Endodermal cell (in vitro differentiated cells): Measurements from ENCODE around the gene EPHB1. TPM values are rescaled to one million over a fixed set of nuclear protein-coding genes. Genes with fewer than 3 reads are reported as not detected.
A peak's percentile ranks its signal among the peaks of the same experiment; 100 is the strongest.

Experiments
- DNase-seq: peaks from one replicate; pipeline ENCODE4 v3.0.0-alpha.2; 2017
- H3K27ac ChIP-seq: 2 replicates; pipeline ENCODE4 v1.5.1; 2013; ENCODE audit warnings: mild to moderate bottlenecking, low read depth, low read length, moderate library complexity
- H3K27me3 ChIP-seq: 2 replicates; pipeline ENCODE4 v1.6.1; 2013; ENCODE audit warnings: mild to moderate bottlenecking, low read length, moderate library complexity; ENCODE audit not compliant: insufficient read depth, control insufficient read depth, poor library complexity, severe bottlenecking
- H3K36me3 ChIP-seq: 2 replicates; pipeline ENCODE4 v1.7.0; 2013; ENCODE audit warnings: mild to moderate bottlenecking, low read length, moderate library complexity; ENCODE audit not compliant: control insufficient read depth, insufficient read depth
- H3K4me1 ChIP-seq: one replicate; pipeline ENCODE4 v1.7.0; 2013; ENCODE audit warnings: low read length; ENCODE audit not compliant: control insufficient read depth, insufficient read depth
- H3K4me3 ChIP-seq: 2 replicates; pipeline ENCODE4 v1.5.1; 2013; ENCODE audit warnings: mild to moderate bottlenecking, low read length, moderate library complexity
- H3K9ac ChIP-seq: 2 replicates; pipeline ENCODE4 v1.6.1; 2013; ENCODE audit warnings: mild to moderate bottlenecking, low read length, moderate library complexity; ENCODE audit not compliant: poor library complexity, severe bottlenecking; ENCODE audit errors: extremely low read depth
- H3K9me3 ChIP-seq: 2 replicates; pipeline ENCODE4 v1.6.1; 2013; ENCODE audit warnings: mild to moderate bottlenecking, low read length, moderate library complexity; ENCODE audit not compliant: control insufficient read depth
- H3K27ac Mint-ChIP-seq: 2 replicates; pipeline ENCODE4 v1.8.0; 2020; ENCODE audit warnings: mixed read lengths
- H3K27me3 Mint-ChIP-seq: 2 replicates; pipeline ENCODE4 v1.8.0; 2021; ENCODE audit warnings: mild to moderate bottlenecking, mixed read lengths; ENCODE audit not compliant: insufficient read depth
- H3K36me3 Mint-ChIP-seq: 2 replicates; pipeline ENCODE4 v1.8.0; 2020; ENCODE audit warnings: low read depth, mixed read lengths
- H3K4me1 Mint-ChIP-seq: 2 replicates; pipeline ENCODE4 v1.8.0; 2020; ENCODE audit warnings: mixed read lengths
- H3K4me3 Mint-ChIP-seq: 2 replicates; pipeline ENCODE4 v1.8.0; 2020; ENCODE audit warnings: mild to moderate bottlenecking, moderate library complexity, mixed read lengths
- H3K9me3 Mint-ChIP-seq: 2 replicates; pipeline ENCODE4 v1.8.0; 2020; ENCODE audit warnings: mild to moderate bottlenecking, mixed read lengths
- CTCF ChIP-seq: fragments of 200-600 bp; sonication (generic); conservative IDR thresholded peaks from 2 replicates; pipeline ENCODE4 v1.5.0; 2021; ENCODE audit warnings: antibody characterized with exemption, mild to moderate bottlenecking
- WGBS, 2 experiments: methylation state at CpG; one replicate each; pipeline versions ENCODE4 v1.1.5 to v1.1.7; 2013; ENCODE audit warnings: missing lambda C conversion rate in 2 of 2, mixed read lengths in 1 of 2; ENCODE audit not compliant: insufficient coverage in 1 of 2, insufficient read length in 1 of 2; 5-methylcytosine and 5-hydroxymethylcytosine counted together
- total RNA-seq, 2 donors: library from RNA; stranded (reverse); fragmentation: NEBNext Ultra II Directional in 1 of 2; extraction: Animal tissue kit (Norgen Biotek cat#: 25700) in 1 of 2; gene quantifications; 2 replicates in 1 of 2; 3 replicates in 1 of 2; pipeline ENCODE4 v1.2.1, GENCODE V29; 2021

The EPHB1 gene
- total RNA-seq, 2 donors from 2014 or later: 2.9 to 3.6 TPM

GRCh38 chr3:134959516-134959915 is 164.5 kb downstream of the EPHB1 start:
- TF ChIP-seq CTCF: no peak
- Histone ChIP-seq H3K4me3 (no peak overlapping the region), H3K36me3 (no peaks in the 10 kb centered on the region), H3K9me3 (no peaks in the 10 kb centered on the region), H3K9ac (no peak overlapping the region), H3K27me3 (peaks cover 3% of the 10 kb centered on the region), H3K27ac (no peak overlapping the region), H3K4me1 (no peaks in the 10 kb centered on the region)
- H3K36me3 Mint-ChIP-seq: no peaks in the 10 kb centered on the region
- peaks cover 17% of the 10 kb centered on the region for H3K27me3 Mint-ChIP-seq
- DNase-seq: peak; percentile 46
- H3K27ac Mint-ChIP-seq: no peak overlapping the region
- H3K4me1 Mint-ChIP-seq: peaks cover 11% of the 10 kb centered on the region
- no peaks in the 10 kb centered on the region for H3K9me3 Mint-ChIP-seq
- H3K4me3 Mint-ChIP-seq: no peak overlapping the region

DNA sequence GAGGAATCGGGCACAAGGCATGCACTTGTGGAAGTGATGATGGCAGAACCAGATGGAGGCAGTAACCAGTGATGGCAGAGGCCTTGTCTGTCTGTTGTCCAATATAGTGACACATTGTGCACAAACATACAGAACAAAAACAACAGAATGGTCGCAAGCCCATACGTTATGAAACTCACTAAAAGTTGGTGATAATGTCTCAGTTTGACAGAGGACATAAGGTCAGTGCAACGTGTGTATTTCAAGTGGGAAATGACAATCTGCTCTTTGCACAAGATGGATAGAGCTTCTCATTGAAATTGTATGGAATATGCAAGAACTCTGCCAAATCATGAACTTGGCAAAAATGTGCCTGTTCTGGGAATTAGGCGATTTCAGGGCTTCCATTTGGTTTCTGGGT is 169.2 kb downstream of the EPHB1 start:
- Mint-ChIP-seq H3K9me3 (peaks cover 3% of the 10 kb centered on the region), H3K4me1 (peaks cover 9% of the 10 kb centered on the region), H3K4me3 (no peak overlapping the region), H3K27me3 (peaks cover 15% of the 10 kb centered on the region), H3K27ac (no peak overlapping the region), H3K36me3 (no peaks in the 10 kb centered on the region)
- 90 to 97% methylated on average over 5 of the region's 5 CpGs for WGBS, 2 experiments
- TF ChIP-seq CTCF: no peak
- Histone ChIP-seq H3K9me3 (no peaks in the 10 kb centered on the region), H3K27me3 (peaks cover 3% of the 10 kb centered on the region), H3K4me1 (no peaks in the 10 kb centered on the region), H3K4me3 (no peak overlapping the region), H3K9ac (no peak overlapping the region), H3K36me3 (no peaks in the 10 kb centered on the region), H3K27ac (no peak overlapping the region)
- DNase-seq: no peak

GRCh38 chr3:134965865-134966481 is 170.9 kb downstream of the EPHB1 start:
- peak; percentile 31 for DNase-seq
- Mint-ChIP-seq H3K27me3 (peaks cover 13% of the 10 kb centered on the region), H3K4me1 (peaks cover 7% of the 10 kb centered on the region), H3K9me3 (peaks cover 3% of the 10 kb centered on the region), H3K36me3 (no peaks in the 10 kb centered on the region), H3K4me3 (no peak overlapping the region), H3K27ac (no peak overlapping the region)
- H3K4me3 ChIP-seq: no peak overlapping the region
- 79 to 80% methylated on average over 2 to 3 of the region's 3 CpGs for WGBS, 2 experiments
- H3K27ac ChIP-seq: peak overlapping the region; percentile 50
- peaks cover 7% of the 10 kb centered on the region for H3K27me3 ChIP-seq
- no peaks in the 10 kb centered on the region for H3K9me3 ChIP-seq
- TF ChIP-seq CTCF: no peak
- H3K9ac ChIP-seq: no peak overlapping the region
- no peaks in the 10 kb centered on the region for H3K36me3 ChIP-seq
- no peaks in the 10 kb centered on the region for H3K4me1 ChIP-seq
